Mammary epithelial cell (primary cell): Measurements from ENCODE around the gene KLK10.

ENCODE experiments used
- CTCF ChIP-seq, 2 donors: IDR thresholded peaks in 1 of 2; conservative IDR thresholded peaks in 1 of 2; 2 replicates each; pipeline ENCODE4 v1.5.1; 2011 to 2012; ENCODE audit warnings: inconsistent platforms in 2 of 2, low read length in 2 of 2, mild to moderate bottlenecking in 2 of 2, control low read depth in 1 of 2, low read depth in 1 of 2; ENCODE audit not compliant: insufficient read depth in 1 of 2; ENCODE audit errors: extremely low read depth in 1 of 2
- EZH2 ChIP-seq: IDR thresholded peaks from 2 replicates; pipeline ENCODE4 v1.6.1; 2012; ENCODE audit warnings: low read length, inconsistent platforms, borderline replicate concordance

DNA sequence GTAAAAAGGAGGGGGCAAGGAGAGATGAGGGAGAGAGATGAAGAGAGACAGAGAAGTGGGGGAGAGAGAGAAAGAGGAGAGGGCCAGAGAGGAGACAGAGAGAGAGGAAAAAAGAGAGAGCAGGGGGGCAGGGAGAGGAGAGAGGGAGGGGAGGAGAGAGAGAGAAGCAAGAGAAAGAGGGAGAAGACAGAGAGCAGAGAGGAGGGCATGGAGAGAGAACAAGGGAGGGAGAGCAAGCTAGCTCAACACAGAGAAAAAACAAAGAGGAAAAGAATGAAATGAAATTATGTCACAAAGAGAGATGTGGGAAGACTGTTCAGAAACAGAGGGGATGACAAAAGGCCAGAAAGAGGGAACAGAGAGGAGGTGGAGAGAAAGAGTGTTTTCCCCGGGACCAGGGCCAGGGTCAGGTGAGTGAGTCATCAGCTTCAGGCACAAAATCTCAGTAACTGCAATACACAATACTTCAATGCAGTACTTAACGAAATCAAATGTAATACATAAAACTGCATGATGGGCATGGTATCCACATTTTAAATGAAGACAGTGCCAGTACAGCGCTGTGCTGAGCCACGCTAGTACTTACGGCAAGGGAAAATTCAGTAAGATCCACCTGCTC lies 40.6 kb downstream of the KLK10 start:
- TF ChIP-seq CTCF (conservative IDR thresholded peaks at IDR 0.05 in 1 of 2, IDR thresholded peaks at IDR 0.05 in 1 of 2; ENCODE audit: extremely low read depth in 1 of 2, insufficient read depth in 1 of 2, low read depth in 1 of 2, low read length in 2 of 2) (no peak), EZH2 (no peak)
